Amniotic stem cell (primary cell): ENCODE results near the gene GRK5.
"Not testable (repeated sequence)": the region's sequence is repeated elsewhere in the genome, so short reads cannot be mapped to it uniquely, and the experiment has no call there.

Experiments used
- DNase-seq: peaks from one replicate; lab custom pipeline; 2025; lab: John Stamatoyannopoulos, UW

GRK5 gene

GRCh38 chr10:119207366-119207666 lies at the start of gene GRK5:
TSS of gene GRK5 (plus strand) at chr10:119207571. CDS start at chr10:119207918, 347 bp downstream.
- DNase-seq: peak; percentile 97

GRCh38 chr10:119159332-119159731 lies 48.0 kb upstream of the GRK5 start:
- no peak for DNase-seq

GRCh38 chr10:119161680-119162451 lies 45.5 kb upstream of the GRK5 start:
- DNase-seq: no peak

- DNase-seq: no peak
Measured at GRCh38 chr10:119162452-119163092, 44.8 kb upstream of the GRK5 start.

GRCh38 chr10:119165171-119166117 lies 41.9 kb upstream of the GRK5 start, which contains the start of gene SFXN4:
TSS of gene SFXN4 (minus strand) at chr10:119165714. CDS start at chr10:119165647, 67 bp downstream.
- DNase-seq: peak; percentile 44

- no peak for DNase-seq
Measured at GRCh38 chr10:119166118-119166500, 41.3 kb upstream of the GRK5 start.

GRCh38 chr10:119166564-119166963 lies 40.8 kb upstream of the GRK5 start:
- DNase-seq: no peak

GRCh38 chr10:119167041-119167440 lies 40.3 kb upstream of the GRK5 start:
- no peak for DNase-seq

- DNase-seq: no peak
Measured at GRCh38 chr10:119174109-119174508, 33.3 kb upstream of the GRK5 start.

- DNase-seq: no peak
Measured at GRCh38 chr10:119176166-119176565, 31.2 kb upstream of the GRK5 start.

- no peak for DNase-seq
Measured at GRCh38 chr10:119177708-119178371, 29.5 kb upstream of the GRK5 start.

GRCh38 chr10:119178372-119179119 lies 28.8 kb upstream of the GRK5 start, which contains the start of gene PRDX3:
TSS of gene PRDX3 (minus strand) at chr10:119178812. CDS start at chr10:119178790, 22 bp downstream.
- peak; percentile 63 for DNase-seq

GRCh38 chr10:119180850-119181400 lies 26.4 kb upstream of the GRK5 start:
- not testable (repeated sequence) for DNase-seq

GRCh38 chr10:119183664-119184412 lies 23.5 kb upstream of the GRK5 start:
- no peak for DNase-seq

GRCh38 chr10:119189811-119190282 lies 17.5 kb upstream of the GRK5 start:
- DNase-seq: no peak

- peak; percentile 91 for DNase-seq
Measured at GRCh38 chr10:119190353-119190752, 17.0 kb upstream of the GRK5 start.

GRCh38 chr10:119190954-119191785 lies 16.2 kb upstream of the GRK5 start:
- DNase-seq: no peak

- DNase-seq: no peak
Measured at GRCh38 chr10:119191881-119192280, 15.5 kb upstream of the GRK5 start.

- no peak for DNase-seq
Measured at GRCh38 chr10:119197921-119198320, 9.4 kb upstream of the GRK5 start.
